Gastroesophageal sphincter (tissue), 4 donors: Measurements from ENCODE around the gene DCP2. TPM values are rescaled to one million over a fixed set of nuclear protein-coding genes. Genes with fewer than 3 reads are reported as not detected.

Experiments
- ATAC-seq: fragments of 150-250 bp; one replicate; pipeline ENCODE4 v1.9.1; 2016; ENCODE audit warnings: mild to moderate bottlenecking, moderate library complexity
- H3K27ac ChIP-seq, 4 donors: fragments of 200-600 bp; sonication (generic) in 3 of 4; 1 replicate in 3 of 4; 2 replicates in 1 of 4; pipeline ENCODE4 v1.5.1; 2016 to 2019
- H3K27me3 ChIP-seq: fragments of 200-600 bp; sonication (generic); one replicate; pipeline ENCODE4 v1.5.1; 2019
- H3K36me3 ChIP-seq, 2 donors: fragments of 200-600 bp; sonication (generic); one replicate each; pipeline ENCODE4 v1.5.1; 2019; ENCODE audit warnings: control low read depth in 1 of 2
- H3K4me1 ChIP-seq, 3 donors: fragments of 200-600 bp; sonication (generic); 1 replicate in 2 of 3; 2 replicates in 1 of 3; pipeline ENCODE4 v1.5.1; 2016 to 2019; ENCODE audit warnings: control low read depth in 2 of 3
- H3K4me3 ChIP-seq, 2 donors: fragments of 200-600 bp; sonication (generic); one replicate each; pipeline ENCODE4 v1.5.1; 2019; ENCODE audit warnings: mild to moderate bottlenecking in 1 of 2, moderate library complexity in 1 of 2
- H3K9me3 ChIP-seq, 3 donors: fragments of 200-600 bp; sonication (generic); one replicate each; pipeline ENCODE4 v1.5.1; 2017 to 2019; ENCODE audit warnings: control low read depth in 2 of 3
- CTCF ChIP-seq, 4 experiments: fragments of 200-600 bp in 2 of 4; fragments of 450-650 bp in 2 of 4; sonication (generic) in 1 of 4; IDR thresholded peaks; one replicate each; pipeline ENCODE4 v1.5.1; 2017 to 2019; ENCODE audit warnings: antibody characterized with exemption in 4 of 4, mild to moderate bottlenecking in 2 of 4, moderate library complexity in 2 of 4
- EP300 ChIP-seq: sonication (generic); formaldehyde crosslinking; IDR thresholded peaks from one replicate; pipeline ENCODE4 v1.6.1; 2017; ENCODE audit warnings: antibody characterized with exemption, mild to moderate bottlenecking
- POLR2A ChIP-seq, 2 donors: fragments of 450-650 bp; IDR thresholded peaks; one replicate each; pipeline ENCODE4 v1.6.1; 2017; ENCODE audit warnings: antibody characterized with exemption in 2 of 2, mild to moderate bottlenecking in 2 of 2, moderate library complexity in 1 of 2
- POLR2AphosphoS5 ChIP-seq: sonication (generic); formaldehyde crosslinking; IDR thresholded peaks from one replicate; pipeline ENCODE4 v1.6.1; 2017; ENCODE audit warnings: antibody characterized with exemption
- WGBS, 2 donors: methylation state at CpG; one replicate each; pipeline ENCODE4 v1.1.5; 2018; ENCODE audit warnings: low coverage in 1 of 2; 5-methylcytosine and 5-hydroxymethylcytosine counted together
- total RNA-seq, 4 donors: library from RNA; depleted of rRNA; stranded (reverse); fragments of >200 nt; gene quantifications; one replicate each; pipeline ENCODE4 v1.1.0, GENCODE V29; 2016

DCP2 gene
- total RNA-seq, 4 donors from 2014 or later, result 13.2 to 37.6 (median 24.9) TPM

- no peak for TF ChIP-seq CTCF (IDR thresholded peaks at IDR 0.05)
- TF ChIP-seq POLR2AphosphoS5, result no peak
- TF ChIP-seq POLR2A (IDR thresholded peaks at IDR 0.05), result no peak
- no peak for TF ChIP-seq EP300
- WGBS, 2 donors, result 75 to 83% methylated on average over 1 of the region's 2 CpGs
Measured at GRCh38 chr5:113047234-113047633, 70.6 kb downstream of the DCP2 start.

GRCh38 chr5:113047733-113048652 lies 71.4 kb downstream of the DCP2 start:
- Histone ChIP-seq H3K27ac (no peak overlapping the region), H3K27me3 (no peaks in the 10 kb centered on the region), H3K36me3 (peaks cover 0 to 57% of the 10 kb centered on the region in 2 donors), H3K9me3 (no peaks in the 10 kb centered on the region), H3K4me3 (no peak overlapping the region), H3K4me1 (peaks cover 0 to 27% (median 6%) of the 10 kb centered on the region in 3 donors)
- no peak for ATAC-seq
- 85 to 96% methylated on average over 7 to 11 of the region's 11 CpGs for WGBS, 2 donors
- no peak for TF ChIP-seq POLR2A (IDR thresholded peaks at IDR 0.05)
- TF ChIP-seq CTCF (IDR thresholded peaks at IDR 0.05), result no peak
- no peak for TF ChIP-seq POLR2AphosphoS5
- TF ChIP-seq EP300, result no peak

More at GRCh38 chr5:113047234-113047633, 70.6 kb downstream of the DCP2 start:
- no peak overlapping the region for H3K27ac ChIP-seq
- no peak overlapping the region for H3K4me3 ChIP-seq
- H3K9me3 ChIP-seq, result no peaks in the 10 kb centered on the region
- no peaks in the 10 kb centered on the region for H3K27me3 ChIP-seq
- peaks cover 0 to 21% (median 6%) of the 10 kb centered on the region in 3 donors for H3K4me1 ChIP-seq
- ATAC-seq, result no peak
- H3K36me3 ChIP-seq, result peaks cover 0 to 49% of the 10 kb centered on the region in 2 donors

GRCh38 chr5:113048931-113049330 lies 72.3 kb downstream of the DCP2 start:
- Histone ChIP-seq H3K4me1 (peaks cover 0 to 27% (median 6%) of the 10 kb centered on the region in 3 donors), H3K4me3 (no peak overlapping the region), H3K9me3 (no peaks in the 10 kb centered on the region), H3K27ac (no peak overlapping the region), H3K36me3 (peaks cover 0 to 66% of the 10 kb centered on the region in 2 donors), H3K27me3 (no peaks in the 10 kb centered on the region)
- no peak for ATAC-seq
- 80 to 90% methylated on average over 1 to 5 of the region's 10 CpGs for WGBS, 2 donors
- TF ChIP-seq EP300 (no peak), POLR2AphosphoS5 (no peak), CTCF (IDR thresholded peaks at IDR 0.05) (no peak), POLR2A (IDR thresholded peaks at IDR 0.05) (no peak)

- Histone ChIP-seq H3K36me3 (peaks cover 0 to 69% of the 10 kb centered on the region in 2 donors), H3K27ac (peak overlapping the region in 1 of 4 donors; percentile 43), H3K9me3 (no peaks in the 10 kb centered on the region), H3K27me3 (no peaks in the 10 kb centered on the region), H3K4me1 (peaks cover 0 to 27% (median 6%) of the 10 kb centered on the region in 3 donors), H3K4me3 (no peak overlapping the region)
- 25 to 28% methylated on average over 5 to 8 of the region's 9 CpGs for whole genome bisulfite sequencing, 2 donors
- TF ChIP-seq POLR2AphosphoS5 (no peak), EP300 (no peak), CTCF (IDR thresholded peaks at IDR 0.05) (no peak), POLR2A (IDR thresholded peaks at IDR 0.05) (no peak)
- peak; percentile 68 for ATAC-seq
Measured at GRCh38 chr5:113050721-113051382, 74.3 kb downstream of the DCP2 start.
